ENCODE data around the gene FSD1. TPM values are rescaled to one million over a fixed set of nuclear protein-coding genes. Genes with fewer than 3 reads are reported as not detected.

The FSD1 gene
- total RNA-seq, 1 donor from 2014 or later, result 15.6 TPM

DNA sequence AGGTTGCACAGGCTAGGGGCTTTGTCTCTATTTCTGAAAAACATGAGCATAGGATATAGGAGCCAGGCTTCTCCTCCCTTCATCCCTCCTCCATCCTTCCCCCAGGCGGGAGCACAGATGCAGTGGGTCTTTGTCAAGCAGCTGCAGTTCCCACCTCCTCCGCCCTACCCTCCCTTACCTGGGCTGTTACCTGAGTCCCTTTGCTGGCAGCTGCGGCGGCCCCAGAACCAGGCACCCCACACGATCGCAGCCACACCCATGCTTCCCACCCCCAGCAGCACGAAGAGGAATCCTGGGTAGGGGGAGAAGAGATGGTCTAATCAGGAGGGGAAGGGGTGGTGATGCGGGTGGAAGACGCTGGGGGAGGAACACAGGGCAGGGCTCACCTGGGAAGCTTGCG, 10.0 kb upstream of the FSD1 start:
- Mint-ChIP-seq H3K27ac (ENCODE audit: unreplicated experiment) (no peak overlapping the region), H3K9me3 (ENCODE audit: unreplicated experiment) (no peaks in the 10 kb centered on the region), H3K4me1 (ENCODE audit: unreplicated experiment) (no peaks in the 10 kb centered on the region), H3K4me3 (ENCODE audit: unreplicated experiment) (no peak overlapping the region), H3K27me3 (ENCODE audit: unreplicated experiment) (no peaks in the 10 kb centered on the region), H3K36me3 (ENCODE audit: unreplicated experiment) (no peaks in the 10 kb centered on the region)
- no peak for DNase-seq (ENCODE audit: extremely low spot score, unreplicated experiment)
- TF ChIP-seq, protein P1, sequence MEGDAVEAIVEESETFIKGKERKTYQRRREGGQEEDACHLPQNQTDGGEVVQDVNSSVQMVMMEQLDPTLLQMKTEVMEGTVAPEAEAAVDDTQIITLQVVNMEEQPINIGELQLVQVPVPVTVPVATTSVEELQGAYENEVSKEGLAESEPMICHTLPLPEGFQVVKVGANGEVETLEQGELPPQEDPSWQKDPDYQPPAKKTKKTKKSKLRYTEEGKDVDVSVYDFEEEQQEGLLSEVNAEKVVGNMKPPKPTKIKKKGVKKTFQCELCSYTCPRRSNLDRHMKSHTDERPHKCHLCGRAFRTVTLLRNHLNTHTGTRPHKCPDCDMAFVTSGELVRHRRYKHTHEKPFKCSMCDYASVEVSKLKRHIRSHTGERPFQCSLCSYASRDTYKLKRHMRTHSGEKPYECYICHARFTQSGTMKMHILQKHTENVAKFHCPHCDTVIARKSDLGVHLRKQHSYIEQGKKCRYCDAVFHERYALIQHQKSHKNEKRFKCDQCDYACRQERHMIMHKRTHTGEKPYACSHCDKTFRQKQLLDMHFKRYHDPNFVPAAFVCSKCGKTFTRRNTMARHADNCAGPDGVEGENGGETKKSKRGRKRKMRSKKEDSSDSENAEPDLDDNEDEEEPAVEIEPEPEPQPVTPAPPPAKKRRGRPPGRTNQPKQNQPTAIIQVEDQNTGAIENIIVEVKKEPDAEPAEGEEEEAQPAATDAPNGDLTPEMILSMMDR (IDR thresholded peaks at IDR 0.05), result no peak

DNA sequence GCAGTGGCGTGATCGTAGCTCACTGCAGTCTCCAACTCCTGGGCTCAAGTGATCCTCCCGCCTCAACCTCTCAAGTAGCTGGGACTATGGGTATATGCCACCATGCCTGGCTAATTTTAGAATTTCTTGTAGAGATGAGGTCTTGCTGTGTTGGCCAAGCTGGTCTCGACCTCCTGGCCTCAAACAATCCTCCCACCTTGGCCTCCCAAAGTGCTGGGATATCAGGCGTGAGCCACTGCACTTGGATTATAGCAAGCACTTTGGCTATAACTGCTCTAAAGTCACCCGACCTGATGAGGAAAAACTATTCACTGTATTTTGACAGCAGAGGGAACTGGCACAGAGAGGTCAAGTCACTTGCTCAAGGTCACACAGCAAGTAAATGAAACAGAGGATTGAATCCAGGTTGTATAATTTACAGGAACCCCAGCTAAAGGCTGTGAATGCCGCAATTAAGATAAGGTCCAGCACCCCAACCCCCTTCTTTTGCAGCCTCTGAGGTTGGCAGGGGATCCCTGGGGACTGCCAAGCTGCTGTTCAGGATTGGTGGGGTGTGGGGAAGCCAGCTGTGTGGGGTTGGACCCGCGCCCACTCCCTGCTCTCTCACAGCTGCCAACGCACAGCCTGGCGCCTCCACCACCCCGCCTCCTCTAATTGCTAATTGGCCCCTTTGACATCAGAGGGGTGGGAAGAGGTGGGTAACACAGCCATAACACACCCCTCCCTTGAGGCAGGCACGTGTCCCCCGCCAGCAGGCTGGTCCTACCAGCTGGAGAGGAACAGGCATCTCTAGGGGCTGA, 8.2 kb upstream of the FSD1 start:
- DNase-seq (ENCODE audit: extremely low spot score, unreplicated experiment), result no peak
- TF ChIP-seq, protein P1 (IDR thresholded peaks at IDR 0.05), result no peak
- Mint-ChIP-seq H3K9me3 (ENCODE audit: unreplicated experiment) (no peaks in the 10 kb centered on the region), H3K4me1 (ENCODE audit: unreplicated experiment) (no peaks in the 10 kb centered on the region), H3K4me3 (ENCODE audit: unreplicated experiment) (no peak overlapping the region), H3K27ac (ENCODE audit: unreplicated experiment) (no peak overlapping the region), H3K27me3 (ENCODE audit: unreplicated experiment) (no peaks in the 10 kb centered on the region), H3K36me3 (ENCODE audit: unreplicated experiment) (no peaks in the 10 kb centered on the region)

DNA sequence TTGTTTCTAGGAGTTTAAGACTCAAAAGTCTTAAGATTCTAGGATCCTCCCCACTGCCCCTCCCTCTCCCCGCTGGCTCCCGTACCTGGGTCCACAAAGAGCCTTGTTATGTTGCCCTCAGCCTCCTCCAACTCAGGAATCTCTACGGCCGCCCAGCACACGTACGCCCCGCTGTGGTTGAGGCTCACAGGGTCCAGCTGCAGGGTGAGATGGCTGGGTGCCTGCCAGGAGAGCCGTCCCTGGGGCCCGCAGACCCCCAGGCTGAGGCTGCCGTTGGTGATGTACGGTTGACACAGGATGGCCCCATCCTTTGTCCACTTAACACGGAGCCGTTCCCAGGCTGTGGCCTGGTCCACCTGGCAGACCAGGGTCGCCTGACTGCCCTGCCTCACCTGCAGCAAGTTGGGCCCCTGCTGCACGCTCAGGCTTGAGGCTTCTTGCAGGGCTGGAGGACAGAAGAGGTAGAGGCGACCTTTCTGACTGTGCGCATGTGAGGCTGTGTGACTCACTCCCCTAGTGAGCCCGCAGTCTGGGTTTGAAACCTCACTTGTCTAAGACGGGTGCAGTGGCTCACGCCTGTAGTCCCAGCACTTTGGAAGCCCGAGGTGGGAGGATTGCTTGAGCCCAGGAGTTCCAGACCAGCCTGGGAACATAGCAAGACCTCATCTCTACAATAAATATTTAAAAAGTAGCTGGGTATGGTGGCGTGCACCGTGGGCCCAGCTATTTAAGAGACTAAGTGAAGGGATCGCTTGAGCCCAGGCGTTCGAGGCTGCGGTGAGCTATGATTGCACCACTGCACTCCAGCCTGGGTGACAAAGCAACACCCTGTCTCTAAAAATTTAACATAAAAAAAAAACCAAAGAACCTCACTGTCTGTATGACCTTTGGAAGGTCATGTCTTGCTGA, 6.2 kb upstream of the FSD1 start:
- no peaks in the 10 kb centered on the region for H3K36me3 Mint-ChIP-seq (ENCODE audit: unreplicated experiment)
- TF ChIP-seq, protein P1 (IDR thresholded peaks at IDR 0.05), result no peak
- H3K27ac Mint-ChIP-seq (ENCODE audit: unreplicated experiment), result no peak overlapping the region
- no peaks in the 10 kb centered on the region for H3K27me3 Mint-ChIP-seq (ENCODE audit: unreplicated experiment)
- no peak overlapping the region for H3K4me3 Mint-ChIP-seq (ENCODE audit: unreplicated experiment)
- peaks cover 2% of the 10 kb centered on the region for H3K4me1 Mint-ChIP-seq (ENCODE audit: unreplicated experiment)
- no peaks in the 10 kb centered on the region for H3K9me3 Mint-ChIP-seq (ENCODE audit: unreplicated experiment)
- DNase-seq (ENCODE audit: extremely low spot score, unreplicated experiment), result no peak

DNA sequence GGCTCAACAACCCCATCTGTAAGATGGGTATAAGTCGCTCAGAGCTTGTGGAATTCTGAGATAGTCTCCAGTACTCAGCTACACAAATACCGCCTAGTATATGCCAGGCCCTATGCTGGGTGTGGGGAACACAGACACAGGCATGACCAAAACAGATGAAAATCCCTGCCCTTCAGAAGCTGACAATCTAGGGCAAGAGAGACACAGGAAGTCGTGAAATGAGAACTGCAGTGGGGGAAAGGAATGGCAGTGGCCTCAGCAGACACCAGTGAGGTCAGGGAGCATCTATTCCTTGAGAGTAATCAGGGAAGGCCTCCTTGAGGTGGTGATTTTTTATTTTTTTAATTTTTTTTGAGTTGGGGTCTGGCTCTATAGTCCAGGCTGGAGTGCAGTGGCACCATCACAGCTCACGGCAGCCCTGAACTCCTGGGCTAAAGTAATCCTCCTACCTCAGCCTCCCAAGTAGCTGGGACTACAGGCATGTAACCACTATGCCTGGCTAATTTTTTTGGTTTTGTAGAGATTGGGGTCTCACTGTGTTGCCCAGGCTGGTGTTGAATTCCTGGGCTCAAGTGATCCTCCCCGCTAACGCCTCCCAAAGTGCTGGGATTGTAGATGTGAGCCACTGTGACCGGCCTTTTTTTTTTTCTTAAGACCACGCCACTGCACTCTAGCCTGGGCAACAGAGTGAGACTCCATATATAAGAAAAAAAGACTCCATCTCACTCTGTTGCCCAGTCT, 5.4 kb upstream of the FSD1 start:
- TF ChIP-seq, protein P1 (IDR thresholded peaks at IDR 0.05), result no peak
- no peak for DNase-seq (ENCODE audit: extremely low spot score, unreplicated experiment)
- Mint-ChIP-seq H3K27me3 (ENCODE audit: unreplicated experiment) (no peaks in the 10 kb centered on the region), H3K27ac (ENCODE audit: unreplicated experiment) (no peak overlapping the region), H3K4me3 (ENCODE audit: unreplicated experiment) (no peak overlapping the region), H3K9me3 (ENCODE audit: unreplicated experiment) (no peaks in the 10 kb centered on the region), H3K4me1 (ENCODE audit: unreplicated experiment) (peaks cover 2% of the 10 kb centered on the region), H3K36me3 (ENCODE audit: unreplicated experiment) (no peaks in the 10 kb centered on the region)
